ENCODE data around the gene SMAD6.

- TF ChIP-seq CTCF (IDR thresholded peaks at IDR 0.05) (no peak), POLR2AphosphoS5 (IDR thresholded peaks at IDR 0.05) (no peak), POLR2A (IDR thresholded peaks at IDR 0.05; ENCODE audit: low read depth) (no peak), EP300 (IDR thresholded peaks at IDR 0.05) (no peak)
These were observed 99.2 kb downstream of the SMAD6 start for GRCh38 chr15:66801266-66801665.
